Tibial nerve (tissue), 4 donors: Measurements from ENCODE around the gene HECTD1. TPM values are rescaled to one million over a fixed set of nuclear protein-coding genes. Genes with fewer than 3 reads are reported as not detected.

ENCODE experiments used
- DNase-seq, 2 donors: peaks; one replicate each; pipeline ENCODE4 v3.0.0-alpha.2; 2019; ENCODE audit warnings: low spot score in 2 of 2
- H3K27ac ChIP-seq, 4 donors: fragments of 200-600 bp; sonication (generic) in 3 of 4; one replicate each; pipeline ENCODE4 v1.5.1; 2017 to 2019; ENCODE audit warnings: mild to moderate bottlenecking in 1 of 4
- H3K27me3 ChIP-seq, 2 donors: fragments of 200-600 bp; sonication (generic) in 1 of 2; one replicate each; pipeline versions ENCODE4 v1.5.1 to v1.6.0; 2017 to 2019
- H3K36me3 ChIP-seq, 3 donors: fragments of 200-600 bp; sonication (generic); one replicate each; pipeline ENCODE4 v1.5.1; 2018 to 2019
- H3K4me1 ChIP-seq, 4 donors: fragments of 200-600 bp; sonication (generic) in 3 of 4; one replicate each; pipeline ENCODE4 v1.5.1; 2017 to 2019
- H3K4me3 ChIP-seq, 4 donors: fragments of 200-600 bp; sonication (generic) in 3 of 4; one replicate each; pipeline ENCODE4 v1.5.1; 2017 to 2019; ENCODE audit warnings: mild to moderate bottlenecking in 1 of 4, moderate library complexity in 1 of 4
- H3K9me3 ChIP-seq, 4 donors: fragments of 200-600 bp; sonication (generic) in 3 of 4; one replicate each; pipeline ENCODE4 v1.5.1; 2017 to 2019
- EP300 ChIP-seq, 2 donors: sonication (generic); formaldehyde crosslinking; IDR thresholded peaks; one replicate each; pipeline ENCODE4 v1.6.1; 2017; ENCODE audit warnings: antibody characterized with exemption in 2 of 2, mild to moderate bottlenecking in 1 of 2
- POLR2A ChIP-seq, 2 donors: fragments of 450-650 bp; IDR thresholded peaks; one replicate each; pipeline ENCODE4 v1.6.1; 2017; ENCODE audit warnings: antibody characterized with exemption in 2 of 2, mild to moderate bottlenecking in 2 of 2, moderate library complexity in 2 of 2
- WGBS, 2 donors: methylation state at CpG; one replicate each; pipeline ENCODE4 v1.1.5; 2018; 5-methylcytosine and 5-hydroxymethylcytosine counted together
- total RNA-seq, 4 donors: library from RNA; depleted of rRNA; stranded (reverse); fragments of >200 nt; gene quantifications; one replicate each; pipeline ENCODE4 v1.1.0, GENCODE V29; 2016
- TF ChIP-seq, protein P1 (sequence below), 5 experiments: fragments of 200-600 bp in 3 of 5; fragments of 450-650 bp in 2 of 5; sonication (generic) in 3 of 5; IDR thresholded peaks; one replicate each; pipeline ENCODE4 v1.5.1; 2016 to 2019; ENCODE audit warnings: antibody characterized with exemption in 5 of 5, mild to moderate bottlenecking in 3 of 5, moderate library complexity in 2 of 5

HECTD1 gene
- total RNA-seq, 4 donors from 2014 or later = 183 to 225 (median 207) TPM

DNA sequence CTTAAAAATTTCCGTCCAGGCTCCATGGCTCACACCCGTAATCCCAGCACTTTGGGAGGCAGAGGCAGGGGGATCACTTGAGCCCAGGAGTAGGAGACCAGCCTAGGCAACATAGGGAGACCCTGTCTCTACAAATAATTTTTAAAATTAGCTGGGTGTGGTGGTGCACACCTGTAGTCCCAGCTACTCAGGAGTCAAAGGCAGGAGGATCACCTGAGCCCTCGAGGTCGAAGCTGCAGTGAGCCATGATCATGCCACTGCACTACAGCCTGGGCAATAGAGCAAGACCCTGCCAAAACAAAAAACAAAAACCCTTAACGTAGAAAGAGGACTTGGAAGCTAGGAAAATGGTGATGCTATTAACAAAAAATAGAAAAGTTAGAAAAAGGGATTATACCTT, 2.0 kb upstream of the HECTD1 start:
- WGBS, 2 donors = 93 to 95% methylated on average over 5 of the region's 5 CpGs
- no peaks in the 10 kb centered on the region for H3K9me3 ChIP-seq
- peaks cover 0 to 26% (median 16%) of the 10 kb centered on the region in 4 donors for H3K4me1 ChIP-seq
- TF ChIP-seq, protein P1, sequence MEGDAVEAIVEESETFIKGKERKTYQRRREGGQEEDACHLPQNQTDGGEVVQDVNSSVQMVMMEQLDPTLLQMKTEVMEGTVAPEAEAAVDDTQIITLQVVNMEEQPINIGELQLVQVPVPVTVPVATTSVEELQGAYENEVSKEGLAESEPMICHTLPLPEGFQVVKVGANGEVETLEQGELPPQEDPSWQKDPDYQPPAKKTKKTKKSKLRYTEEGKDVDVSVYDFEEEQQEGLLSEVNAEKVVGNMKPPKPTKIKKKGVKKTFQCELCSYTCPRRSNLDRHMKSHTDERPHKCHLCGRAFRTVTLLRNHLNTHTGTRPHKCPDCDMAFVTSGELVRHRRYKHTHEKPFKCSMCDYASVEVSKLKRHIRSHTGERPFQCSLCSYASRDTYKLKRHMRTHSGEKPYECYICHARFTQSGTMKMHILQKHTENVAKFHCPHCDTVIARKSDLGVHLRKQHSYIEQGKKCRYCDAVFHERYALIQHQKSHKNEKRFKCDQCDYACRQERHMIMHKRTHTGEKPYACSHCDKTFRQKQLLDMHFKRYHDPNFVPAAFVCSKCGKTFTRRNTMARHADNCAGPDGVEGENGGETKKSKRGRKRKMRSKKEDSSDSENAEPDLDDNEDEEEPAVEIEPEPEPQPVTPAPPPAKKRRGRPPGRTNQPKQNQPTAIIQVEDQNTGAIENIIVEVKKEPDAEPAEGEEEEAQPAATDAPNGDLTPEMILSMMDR (IDR thresholded peaks at IDR 0.05) = no peak
- TF ChIP-seq EP300 (IDR thresholded peaks at IDR 0.05) = no peak
- no peak for TF ChIP-seq POLR2A (IDR thresholded peaks at IDR 0.05)
- no peak overlapping the region for H3K4me3 ChIP-seq
- H3K27me3 ChIP-seq = no peaks in the 10 kb centered on the region
- peak overlapping the region in 3 of 4 donors; percentile 98 to 99 (median 98) for H3K27ac ChIP-seq
- no peaks in the 10 kb centered on the region for H3K36me3 ChIP-seq
- DNase-seq = no peak

DNA sequence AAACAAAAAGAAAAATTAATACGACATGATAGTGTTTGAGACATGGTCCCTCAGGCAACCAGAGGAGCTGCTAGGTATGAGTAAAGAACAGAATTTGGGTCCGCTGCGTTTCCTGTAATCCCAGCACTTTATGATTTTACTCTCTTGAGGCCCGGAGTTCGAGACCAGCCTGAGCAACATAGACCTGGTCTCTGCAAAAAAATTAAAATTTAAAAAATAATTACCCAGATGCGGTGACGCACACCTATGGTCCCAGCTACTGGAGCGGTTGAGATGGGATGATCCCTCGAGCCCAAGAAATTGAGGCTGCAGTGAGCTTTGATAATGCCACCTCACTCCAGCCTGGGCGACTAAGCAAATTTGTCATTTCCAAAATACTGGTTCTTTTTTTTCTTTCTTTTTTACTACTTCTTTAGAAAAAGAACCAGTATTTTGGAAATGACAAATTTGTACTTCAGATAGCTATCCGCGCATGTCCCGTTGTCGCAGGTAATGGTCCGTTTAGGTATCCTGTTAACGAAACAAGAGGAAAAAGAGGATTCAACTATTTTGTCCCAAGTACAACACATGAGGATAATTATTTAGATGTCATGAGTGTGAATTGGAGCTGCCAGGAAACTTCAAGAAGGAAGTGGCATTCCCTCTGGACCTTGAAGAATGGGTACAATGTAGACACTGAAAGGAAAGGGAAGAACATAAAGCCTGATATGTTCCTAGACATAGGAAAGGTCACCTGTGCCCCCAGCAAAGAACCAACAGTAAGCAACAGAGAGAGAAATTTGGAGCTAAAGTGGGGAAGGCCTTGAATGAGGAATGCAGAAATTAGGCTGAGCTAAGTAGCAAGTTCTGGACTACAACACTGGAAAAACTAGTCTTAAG, 1.2 kb upstream of the HECTD1 start:
- 75 to 77% methylated on average over 16 of the region's 16 CpGs for WGBS, 2 donors
- Histone ChIP-seq H3K36me3 (peaks cover 0 to 4% (median 0%) of the 10 kb centered on the region in 3 donors), H3K4me1 (peaks cover 0 to 31% (median 16%) of the 10 kb centered on the region in 4 donors), H3K27ac (peak overlapping the region; percentile 87 to 99 (median 98)), H3K9me3 (no peaks in the 10 kb centered on the region), H3K4me3 (peak overlapping the region; percentile 80 to 100 (median 88)), H3K27me3 (no peaks in the 10 kb centered on the region)
- TF ChIP-seq POLR2A (IDR thresholded peaks at IDR 0.05) (no peak), EP300 (IDR thresholded peaks at IDR 0.05) (no peak)
- TF ChIP-seq, protein P1 (IDR thresholded peaks at IDR 0.05) = no peak
- DNase-seq = no peak

DNA sequence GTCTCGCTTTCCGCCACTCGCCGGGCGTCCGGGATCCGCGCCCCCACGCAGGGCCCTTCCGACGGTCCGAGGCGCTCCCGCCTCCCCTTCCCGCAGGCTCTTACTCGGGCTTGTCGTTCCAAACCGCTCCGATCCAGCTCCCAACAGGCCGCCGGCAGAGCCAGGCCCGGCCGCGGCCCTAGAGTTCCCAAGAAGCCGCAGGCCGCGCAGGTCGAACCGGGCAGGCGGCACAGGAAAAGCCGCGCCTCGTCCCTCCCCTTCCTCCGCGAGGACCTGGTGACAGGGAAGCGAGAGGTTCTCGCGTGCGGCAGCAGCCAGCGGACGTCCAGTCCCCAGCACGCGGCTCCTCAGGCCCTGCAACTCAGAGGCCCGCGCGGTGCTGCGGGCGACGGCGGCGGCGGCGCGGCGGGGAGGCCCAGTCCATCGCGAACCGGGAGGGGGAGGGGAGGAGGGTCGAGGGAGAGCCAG, 272 bp downstream of the HECTD1 start:
- peaks cover 0 to 19% (median 0%) of the 10 kb centered on the region in 3 donors for H3K36me3 ChIP-seq
- WGBS, 2 donors = 0% methylated on average over 39 of the region's 59 CpGs; no CpG with 5 or more reads in 1 of the 2 donors
- H3K27ac ChIP-seq = peak overlapping the region; percentile 87 to 99 (median 98)
- H3K4me1 ChIP-seq = peaks cover 0 to 36% (median 16%) of the 10 kb centered on the region in 4 donors
- H3K9me3 ChIP-seq = no peaks in the 10 kb centered on the region
- no peaks in the 10 kb centered on the region for H3K27me3 ChIP-seq
- peak; percentile 80 to 88 for DNase-seq
- peak overlapping the region; percentile 74 to 100 (median 86) for H3K4me3 ChIP-seq
- TF ChIP-seq EP300 (IDR thresholded peaks at IDR 0.05) = peak in 1 of 2 donors; percentile 50
- TF ChIP-seq POLR2A (IDR thresholded peaks at IDR 0.05) = peak; percentile 30 to 61
- TF ChIP-seq, protein P1 (IDR thresholded peaks at IDR 0.05) = no peak

DNA sequence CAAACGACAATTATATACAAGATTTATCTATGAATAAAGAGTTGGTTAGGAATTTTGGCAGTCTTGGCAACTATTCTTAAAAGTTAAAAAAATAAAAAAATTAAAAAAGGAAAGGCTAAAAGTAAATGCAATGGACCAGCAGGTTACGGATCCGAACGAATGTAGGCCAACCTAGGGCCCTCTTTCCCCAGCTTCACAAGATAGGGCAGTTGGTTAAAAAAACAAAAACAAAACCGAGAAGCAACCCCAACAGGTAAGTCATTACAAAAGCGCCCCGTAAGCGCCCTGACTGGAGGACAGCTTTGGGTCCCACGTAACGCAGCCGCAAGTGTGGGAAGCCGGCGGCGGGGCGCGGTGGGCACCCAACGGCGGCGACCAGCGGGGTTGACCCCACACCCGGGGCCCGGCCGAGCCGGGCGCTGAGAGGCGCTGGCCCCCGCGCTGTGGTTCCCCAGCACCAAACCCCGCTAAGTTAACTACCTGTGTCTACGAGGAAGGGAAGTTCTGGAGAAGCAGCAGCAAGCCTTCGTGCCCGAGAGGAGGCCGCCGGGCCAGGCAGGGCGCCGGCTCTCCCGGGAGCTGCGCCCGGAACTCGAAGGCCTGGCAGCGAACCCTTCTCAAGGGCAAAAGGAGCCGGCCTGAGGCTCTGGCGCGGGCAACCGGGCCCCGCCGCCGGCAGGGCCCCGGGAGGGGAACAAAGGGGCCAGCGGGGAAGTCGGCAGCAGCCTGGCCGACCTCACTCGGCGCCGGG, 882 bp downstream of the HECTD1 start:
- DNase-seq = peak in 1 of 2 donors; percentile 17
- Histone ChIP-seq H3K27ac (peak overlapping the region; percentile 87 to 99 (median 98)), H3K27me3 (no peaks in the 10 kb centered on the region), H3K4me3 (peak overlapping the region; percentile 74 to 100 (median 86)), H3K9me3 (no peaks in the 10 kb centered on the region), H3K36me3 (peaks cover 0 to 23% (median 0%) of the 10 kb centered on the region in 3 donors), H3K4me1 (peaks cover 0 to 36% (median 16%) of the 10 kb centered on the region in 4 donors)
- WGBS, 2 donors = 0 to 1% methylated on average over 41 to 54 of the region's 55 CpGs
- TF ChIP-seq POLR2A (IDR thresholded peaks at IDR 0.05) = no peak

DNA sequence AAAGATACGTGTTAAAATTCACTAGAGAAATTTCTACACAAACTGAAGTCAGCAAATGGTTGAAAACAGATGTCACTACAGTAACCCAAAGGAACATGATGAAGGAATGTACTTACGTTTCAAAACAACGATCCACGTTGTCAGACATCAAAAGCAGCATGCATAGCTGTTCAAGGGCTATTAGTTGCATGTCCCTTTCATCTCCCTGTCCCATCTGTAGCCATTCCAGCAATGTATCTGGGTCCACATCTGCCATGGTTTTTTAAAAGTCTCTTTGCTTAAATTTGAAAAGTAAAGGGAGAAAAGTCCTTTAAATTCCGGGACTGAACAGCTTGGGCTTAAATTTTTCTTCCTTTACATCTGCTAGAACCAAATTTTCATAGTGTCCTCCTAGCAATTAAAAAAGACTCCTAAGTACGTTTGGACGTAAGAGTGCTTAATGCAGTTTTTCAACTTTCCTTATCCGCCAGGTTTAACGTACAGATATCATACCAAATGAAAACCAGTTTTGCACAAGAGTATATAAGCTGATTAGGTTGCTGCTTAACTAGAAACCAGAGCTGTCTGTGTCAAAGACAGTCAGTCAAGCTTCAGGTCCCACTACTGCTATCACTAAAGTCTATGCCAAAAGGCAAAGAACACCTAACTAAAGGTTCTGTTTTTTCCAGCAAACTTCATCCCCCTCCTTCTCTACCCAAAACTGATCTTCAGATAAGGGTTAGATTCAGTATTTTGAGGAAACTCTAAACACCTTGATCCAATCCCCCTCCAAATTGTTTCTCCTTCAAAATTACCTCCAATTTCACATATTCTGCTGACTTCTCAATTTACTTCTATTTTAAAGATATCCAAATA, 1.7 kb downstream of the HECTD1 start:
- Histone ChIP-seq H3K36me3 (peaks cover 0 to 30% (median 0%) of the 10 kb centered on the region in 3 donors), H3K4me1 (peaks cover 0 to 40% (median 16%) of the 10 kb centered on the region in 4 donors), H3K9me3 (no peaks in the 10 kb centered on the region), H3K27me3 (no peaks in the 10 kb centered on the region), H3K4me3 (peak overlapping the region; percentile 74 to 100 (median 86)), H3K27ac (peak overlapping the region; percentile 87 to 99 (median 98))
- 4 to 8% methylated on average over 9 of the region's 9 CpGs for WGBS, 2 donors
- peak in 1 of 2 donors; percentile 9 for TF ChIP-seq EP300 (IDR thresholded peaks at IDR 0.05)
- TF ChIP-seq, protein P1 (IDR thresholded peaks at IDR 0.05) = no peak
- no peak for DNase-seq
